K562 (cell line): ENCODE results near the gene SIGLEC6. TPM values are rescaled to one million over a fixed set of nuclear protein-coding genes. Genes with fewer than 3 reads are reported as not detected.

Source experiments
- ATAC-seq: fragments of 200-7000 bp; cut with Tn5 transposase; 3 replicates; pipeline ENCODE4 v1.9.1; 2020; ENCODE audit warnings: moderate library complexity
- BruUV-seq: library from RNA; stranded (reverse); fragments of 400-500 nt; replicated peaks from 2 replicates; lab custom pipeline; 2021; lab: Mats Ljungman, UMichigan
- CTCF ChIA-PET: fragments of 300-600 bp; formaldehyde crosslinking; extraction: SDS; loops from one replicate; lab custom pipeline; 2021; ENCODE audit warnings: low intra/inter-chr PET ratio; lab: Yijun Ruan, JAX
- POLR2A ChIA-PET: fragments of 300-600, 350-650 bp; sonication (Branson Sonifier 250); formaldehyde crosslinking; extraction: SDS; loops from one replicate; lab custom pipeline; 2021; ENCODE audit warnings: antibody characterized with exemption, inconsistent platforms; lab: Yijun Ruan, JAX
- DNase-seq, 4 experiments: peaks; one replicate each; pipeline versions ENCODE4 v3.0.0 to v3.0.0-alpha.2; 2011 to 2018; ENCODE audit warnings: low spot score in 3 of 4, mixed read lengths in 3 of 4; ENCODE audit errors: extremely low read depth in 1 of 4
- FAIRE-seq: peaks from 2 replicates; lab custom pipeline; 2011; peaks lifted over from hg19 to GRCh38; lab: Jason Lieb, UNC
- H2AFZ ChIP-seq: 2 replicates; pipeline ENCODE4 v1.6.0; 2011; ENCODE audit warnings: low read depth, low read length, control low read depth, inconsistent platforms
- H3K27ac ChIP-seq: fragments of 200-600 bp; 3 replicates; pipeline ENCODE4 v1.8.0; 2011; ENCODE audit warnings: low read depth, mild to moderate bottlenecking, control low read depth, inconsistent platforms, low read length, moderate library complexity, mixed read lengths; ENCODE audit errors: extremely low read depth
- H3K27me3 ChIP-seq, 2 experiments: fragments of 300-600 bp in 1 of 2; 2 replicates in 1 of 2; 3 replicates in 1 of 2; pipeline versions ENCODE4 v1.6.0 to v1.8.0; 2011; ENCODE audit warnings: inconsistent platforms in 2 of 2, low read length in 2 of 2, mild to moderate bottlenecking in 1 of 2, mixed read lengths in 1 of 2, moderate library complexity in 1 of 2; ENCODE audit not compliant: control insufficient read depth in 2 of 2, insufficient read depth in 2 of 2
- H3K36me3 ChIP-seq: fragments of 300-600 bp; 3 replicates; pipeline ENCODE4 v1.8.0; 2011; ENCODE audit warnings: mild to moderate bottlenecking, low read length, inconsistent platforms; ENCODE audit not compliant: control insufficient read depth, insufficient read depth
- H3K4me1 ChIP-seq, 2 experiments: fragments of 200-600 bp in 1 of 2; replicated peaks in 1 of 2; 2 replicates in 1 of 2; 3 replicates in 1 of 2; pipeline versions ENCODE4 v1.5.1 to v1.8.0; 2011; ENCODE audit warnings: inconsistent platforms in 2 of 2, low read length in 2 of 2, mild to moderate bottlenecking in 1 of 2, mixed read lengths in 1 of 2, moderate library complexity in 1 of 2; ENCODE audit not compliant: control insufficient read depth in 2 of 2, insufficient read depth in 2 of 2
- H3K4me2 ChIP-seq: 2 replicates; pipeline ENCODE4 v1.6.1; 2011; ENCODE audit warnings: low read length, control low read depth, inconsistent platforms, mixed read lengths; ENCODE audit not compliant: insufficient read depth
- H3K4me3 ChIP-seq: fragments of 200-600 bp; sonication (generic), shearing (Covaris generic); 2 replicates; pipeline ENCODE4 v1.5.1; 2016; ENCODE audit warnings: control low read depth, inconsistent platforms
- H3K79me2 ChIP-seq: fragments of 200-600 bp; 3 replicates; pipeline ENCODE4 v1.8.0; 2011; ENCODE audit warnings: low read length, inconsistent platforms; ENCODE audit not compliant: control insufficient read depth, insufficient read depth
- H3K9ac ChIP-seq, 2 experiments: 2 replicates each; pipeline versions ENCODE4 v1.6.0 to v1.6.1; 2011; ENCODE audit warnings: low read depth in 2 of 2, low read length in 2 of 2, control low read depth in 1 of 2, inconsistent platforms in 1 of 2, mild to moderate bottlenecking in 1 of 2, mixed read lengths in 1 of 2; ENCODE audit not compliant: insufficient read depth in 1 of 2
- H3K9me1 ChIP-seq: one replicate; pipeline ENCODE4 v1.6.0; 2011; ENCODE audit warnings: inconsistent platforms, mild to moderate bottlenecking, low read length, moderate library complexity; ENCODE audit not compliant: control insufficient read depth, insufficient read depth
- H3K9me3 ChIP-seq: replicated peaks from 2 replicates; pipeline ENCODE4 v1.5.1; 2011; ENCODE audit warnings: low read depth, low read length, inconsistent platforms; ENCODE audit not compliant: control insufficient read depth, insufficient read depth
- H4K20me1 ChIP-seq: replicated peaks from 2 replicates; pipeline ENCODE4 v1.6.1; 2011; ENCODE audit warnings: low read length, inconsistent platforms, mixed read lengths; ENCODE audit not compliant: control insufficient read depth, insufficient read depth
- ADNP ChIP-seq: fragments of 200-800 bp; sonication (Bioruptor generic); IDR thresholded peaks from 2 replicates; pipeline ENCODE4 v1.6.1; 2016; ENCODE audit warnings: missing genetic modification characterization, missing compliant biosample characterization
- ATF1 ChIP-seq, 2 experiments: fragments of 450-650 bp in 1 of 2; IDR thresholded peaks; 2 replicates each; pipeline ENCODE4 v1.6.1; 2016; ENCODE audit warnings: missing compliant biosample characterization in 1 of 2, missing genetic modification characterization in 1 of 2
- ETV5 ChIP-seq: sonication (generic); formaldehyde crosslinking; IDR thresholded peaks from 2 replicates; pipeline ENCODE4 v1.4.0; 2020; ENCODE audit warnings: low read depth, mild to moderate bottlenecking, missing genetic modification reagents
- GTF2E2 ChIP-seq: fragments of 200-800 bp; sonication (Bioruptor generic); IDR thresholded peaks from 2 replicates; pipeline ENCODE4 v1.6.1; 2016; ENCODE audit warnings: missing genetic modification characterization, missing compliant biosample characterization
- HDAC1 ChIP-seq, 2 experiments: fragments of 450-650 bp; IDR thresholded peaks; 2 replicates each; pipeline ENCODE4 v1.6.1; 2016 to 2017; ENCODE audit warnings: inconsistent platforms in 1 of 2, mild to moderate bottlenecking in 1 of 2, moderate library complexity in 1 of 2
- POLR3G ChIP-seq: IDR thresholded peaks from 2 replicates; pipeline ENCODE4 v1.6.1; 2011; ENCODE audit not compliant: insufficient read length, insufficient replicate concordance; ENCODE audit errors: extremely low read depth
- U2AF2 ChIP-seq: fragments of 200-400 bp; formaldehyde crosslinking; optimal IDR thresholded peaks from 2 replicates; pipeline ENCODE3; 2017; ENCODE audit warnings: low read depth, mild to moderate bottlenecking, low read length
- ZNF124 ChIP-seq: sonication (generic); formaldehyde crosslinking; IDR thresholded peaks from 2 replicates; pipeline ENCODE4 v1.8.1; 2022; ENCODE audit warnings: missing genetic modification reagents
- ZNF57 ChIP-seq: fragments of 450-650 bp; formaldehyde crosslinking; IDR thresholded peaks from 2 replicates; pipeline ENCODE4 v1.4.0; 2020; ENCODE audit warnings: mild to moderate bottlenecking, moderate library complexity
- ZNF780A ChIP-seq: fragments of 250-450 bp; sonication (Bioruptor Pico); IDR thresholded peaks from 2 replicates; pipeline ENCODE4 v1.5.0; 2021; ENCODE audit warnings: mild to moderate bottlenecking
- whole genome bisulfite sequencing: fragments of 100-300 bp; shearing (Covaris generic); methylation state at CpG from one replicate; pipeline ENCODE4 v1.1.6; 2016; ENCODE audit warnings: low coverage, mixed read lengths; ENCODE audit not compliant: insufficient coverage; ENCODE audit errors: missing lambda C conversion rate; 5-methylcytosine and 5-hydroxymethylcytosine counted together
- in situ Hi-C: fragments of 300-500 bp; cut with MboI; formaldehyde crosslinking; loops from 4 replicates; pipeline ENCODE4 v1.15.0; 2018; ENCODE audit warnings: inconsistent platforms, mixed read lengths
- intact Hi-C: fragments of 100-400 bp; cut with micrococcal nuclease; formaldehyde crosslinking; loops from 2 replicates; pipeline ENCODE4 v1.14.2; 2022
- polyA plus RNA-seq, 8 experiments: library from polyadenylated mRNA; depleted of rRNA in 4 of 8; stranded (reverse) in 5 of 8; unstranded in 3 of 8; fragments of >200 nt; fragmentation: Nextera tagmentation in 2 of 8; fragmentation: Illumina TruSeq in 1 of 8; extraction: Ambion mirVana in 2 of 8; extraction: Trizol in 1 of 8; gene quantifications; 2 replicates each; pipeline versions ENCODE4 v1.2.1 to v1.2.3, GENCODE V29; 2011 to 2014; ENCODE audit warnings: inconsistent platforms in 1 of 8, missing spikeins in 1 of 8
- total RNA-seq, 7 experiments: library from RNA; depleted of rRNA in 6 of 7; stranded (reverse); fragments of >200 nt in 6 of 7; fragmentation: Illumina TruSeq in 2 of 7; extraction: Trizol in 2 of 7; gene quantifications; 2 replicates each; pipeline versions ENCODE4 v1.2.1 to v1.2.3, GENCODE V29; 2011 to 2021; ENCODE audit warnings: low replicate concordance in 1 of 7
- TF ChIP-seq, protein P1 (sequence below): fragments of 450-650 bp; IDR thresholded peaks from 2 replicates; pipeline ENCODE4 v1.6.1; 2016; ENCODE audit warnings: mild to moderate bottlenecking, moderate library complexity

The SIGLEC6 gene
- total and polyA plus RNA-seq, 9 of the 15 experiments (the other 6 are each of a cell fraction or from before 2014, with no cell fraction given): 0.03 to 17.5 (median 0.71) TPM

DNA sequence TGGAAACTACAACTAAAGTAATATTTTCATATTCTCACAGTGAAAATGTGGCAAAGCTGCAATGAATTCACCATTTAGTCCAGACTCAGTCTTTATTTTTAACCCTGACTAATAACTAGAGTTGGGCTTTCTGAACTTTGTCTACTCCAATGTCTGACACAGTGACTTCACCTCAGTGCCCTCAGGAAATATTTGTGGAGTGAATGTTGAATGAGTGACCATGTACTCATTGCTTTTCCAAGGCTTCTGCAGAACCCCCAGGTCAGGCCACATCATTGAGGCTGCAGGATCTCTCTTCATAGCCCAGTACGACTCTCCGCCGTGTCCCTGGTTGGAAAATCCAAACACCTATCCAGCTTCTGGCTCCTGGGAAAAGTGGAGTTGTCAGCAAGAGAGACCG, 41.4 kb upstream of the SIGLEC6 start:
- Histone ChIP-seq H3K36me3 (peaks cover 50% of the 10 kb centered on the region), H3K27me3 (no peaks in the 10 kb centered on the region), H3K4me3 (peak overlapping the region; percentile 71), H3K4me1 (peaks cover 10 to 42% of the 10 kb centered on the region in 2 experiments), H2AFZ (no peak overlapping the region), H3K9me3 (no peaks in the 10 kb centered on the region), H3K9me1 (no peaks in the 10 kb centered on the region), H3K9ac (peak overlapping the region; percentile 47 to 66; a peak in 3 of 4 replicates), H3K79me2 (peaks cover 66% of the 10 kb centered on the region), H3K27ac (peak overlapping the region; percentile 76), H4K20me1 (no peaks in the 10 kb centered on the region), H3K4me2 (peak overlapping the region; percentile 97)
- no peak for DNase-seq
- in situ Hi-C loops (no loop called here), intact Hi-C loops (loop anchor here (2.0 kb wide), 2 partner anchors 26 to 64 kb away; no protein-coding TSS in a partner anchor)
- 72% methylated on average over 4 of the region's 4 CpGs for WGBS
- ATAC-seq: no peak
- no TSS peak for BruUV-seq
- CTCF ChIA-PET: interaction anchor here (1.2 kb wide), 1 partner anchor 100 kb away, joined by 4 read pairs; no protein-coding TSS in a partner anchor
- POLR2A ChIA-PET: interaction anchor here (0.9 to 1.4 kb wide), 3 partner anchors 19 to 25 kb away, joined by 5 to 7 read pairs (median 6); no protein-coding TSS in a partner anchor
- FAIRE-seq: no peak
- TF ChIP-seq ZNF780A (CRISPR knock-in tag): no peak
- no peak for TF ChIP-seq POLR3G
- TF ChIP-seq ADNP (tag): peak; percentile 62; the same call in 1 of the 2 replicates
- no peak for TF ChIP-seq ATF1 (CRISPR knock-in tag; IDR thresholded peaks at IDR 0.05)
- TF ChIP-seq ATF1 (tag; IDR thresholded peaks at IDR 0.05): 0 out of 2 replicates have a peak, but pooled peaks have one; percentile 1
- TF ChIP-seq GTF2E2: 0 out of 2 replicates have a peak, but pooled peaks have one; percentile 18
- no peak for TF ChIP-seq ZNF124 (CRISPR knock-in tag)
- TF ChIP-seq, protein P1, sequence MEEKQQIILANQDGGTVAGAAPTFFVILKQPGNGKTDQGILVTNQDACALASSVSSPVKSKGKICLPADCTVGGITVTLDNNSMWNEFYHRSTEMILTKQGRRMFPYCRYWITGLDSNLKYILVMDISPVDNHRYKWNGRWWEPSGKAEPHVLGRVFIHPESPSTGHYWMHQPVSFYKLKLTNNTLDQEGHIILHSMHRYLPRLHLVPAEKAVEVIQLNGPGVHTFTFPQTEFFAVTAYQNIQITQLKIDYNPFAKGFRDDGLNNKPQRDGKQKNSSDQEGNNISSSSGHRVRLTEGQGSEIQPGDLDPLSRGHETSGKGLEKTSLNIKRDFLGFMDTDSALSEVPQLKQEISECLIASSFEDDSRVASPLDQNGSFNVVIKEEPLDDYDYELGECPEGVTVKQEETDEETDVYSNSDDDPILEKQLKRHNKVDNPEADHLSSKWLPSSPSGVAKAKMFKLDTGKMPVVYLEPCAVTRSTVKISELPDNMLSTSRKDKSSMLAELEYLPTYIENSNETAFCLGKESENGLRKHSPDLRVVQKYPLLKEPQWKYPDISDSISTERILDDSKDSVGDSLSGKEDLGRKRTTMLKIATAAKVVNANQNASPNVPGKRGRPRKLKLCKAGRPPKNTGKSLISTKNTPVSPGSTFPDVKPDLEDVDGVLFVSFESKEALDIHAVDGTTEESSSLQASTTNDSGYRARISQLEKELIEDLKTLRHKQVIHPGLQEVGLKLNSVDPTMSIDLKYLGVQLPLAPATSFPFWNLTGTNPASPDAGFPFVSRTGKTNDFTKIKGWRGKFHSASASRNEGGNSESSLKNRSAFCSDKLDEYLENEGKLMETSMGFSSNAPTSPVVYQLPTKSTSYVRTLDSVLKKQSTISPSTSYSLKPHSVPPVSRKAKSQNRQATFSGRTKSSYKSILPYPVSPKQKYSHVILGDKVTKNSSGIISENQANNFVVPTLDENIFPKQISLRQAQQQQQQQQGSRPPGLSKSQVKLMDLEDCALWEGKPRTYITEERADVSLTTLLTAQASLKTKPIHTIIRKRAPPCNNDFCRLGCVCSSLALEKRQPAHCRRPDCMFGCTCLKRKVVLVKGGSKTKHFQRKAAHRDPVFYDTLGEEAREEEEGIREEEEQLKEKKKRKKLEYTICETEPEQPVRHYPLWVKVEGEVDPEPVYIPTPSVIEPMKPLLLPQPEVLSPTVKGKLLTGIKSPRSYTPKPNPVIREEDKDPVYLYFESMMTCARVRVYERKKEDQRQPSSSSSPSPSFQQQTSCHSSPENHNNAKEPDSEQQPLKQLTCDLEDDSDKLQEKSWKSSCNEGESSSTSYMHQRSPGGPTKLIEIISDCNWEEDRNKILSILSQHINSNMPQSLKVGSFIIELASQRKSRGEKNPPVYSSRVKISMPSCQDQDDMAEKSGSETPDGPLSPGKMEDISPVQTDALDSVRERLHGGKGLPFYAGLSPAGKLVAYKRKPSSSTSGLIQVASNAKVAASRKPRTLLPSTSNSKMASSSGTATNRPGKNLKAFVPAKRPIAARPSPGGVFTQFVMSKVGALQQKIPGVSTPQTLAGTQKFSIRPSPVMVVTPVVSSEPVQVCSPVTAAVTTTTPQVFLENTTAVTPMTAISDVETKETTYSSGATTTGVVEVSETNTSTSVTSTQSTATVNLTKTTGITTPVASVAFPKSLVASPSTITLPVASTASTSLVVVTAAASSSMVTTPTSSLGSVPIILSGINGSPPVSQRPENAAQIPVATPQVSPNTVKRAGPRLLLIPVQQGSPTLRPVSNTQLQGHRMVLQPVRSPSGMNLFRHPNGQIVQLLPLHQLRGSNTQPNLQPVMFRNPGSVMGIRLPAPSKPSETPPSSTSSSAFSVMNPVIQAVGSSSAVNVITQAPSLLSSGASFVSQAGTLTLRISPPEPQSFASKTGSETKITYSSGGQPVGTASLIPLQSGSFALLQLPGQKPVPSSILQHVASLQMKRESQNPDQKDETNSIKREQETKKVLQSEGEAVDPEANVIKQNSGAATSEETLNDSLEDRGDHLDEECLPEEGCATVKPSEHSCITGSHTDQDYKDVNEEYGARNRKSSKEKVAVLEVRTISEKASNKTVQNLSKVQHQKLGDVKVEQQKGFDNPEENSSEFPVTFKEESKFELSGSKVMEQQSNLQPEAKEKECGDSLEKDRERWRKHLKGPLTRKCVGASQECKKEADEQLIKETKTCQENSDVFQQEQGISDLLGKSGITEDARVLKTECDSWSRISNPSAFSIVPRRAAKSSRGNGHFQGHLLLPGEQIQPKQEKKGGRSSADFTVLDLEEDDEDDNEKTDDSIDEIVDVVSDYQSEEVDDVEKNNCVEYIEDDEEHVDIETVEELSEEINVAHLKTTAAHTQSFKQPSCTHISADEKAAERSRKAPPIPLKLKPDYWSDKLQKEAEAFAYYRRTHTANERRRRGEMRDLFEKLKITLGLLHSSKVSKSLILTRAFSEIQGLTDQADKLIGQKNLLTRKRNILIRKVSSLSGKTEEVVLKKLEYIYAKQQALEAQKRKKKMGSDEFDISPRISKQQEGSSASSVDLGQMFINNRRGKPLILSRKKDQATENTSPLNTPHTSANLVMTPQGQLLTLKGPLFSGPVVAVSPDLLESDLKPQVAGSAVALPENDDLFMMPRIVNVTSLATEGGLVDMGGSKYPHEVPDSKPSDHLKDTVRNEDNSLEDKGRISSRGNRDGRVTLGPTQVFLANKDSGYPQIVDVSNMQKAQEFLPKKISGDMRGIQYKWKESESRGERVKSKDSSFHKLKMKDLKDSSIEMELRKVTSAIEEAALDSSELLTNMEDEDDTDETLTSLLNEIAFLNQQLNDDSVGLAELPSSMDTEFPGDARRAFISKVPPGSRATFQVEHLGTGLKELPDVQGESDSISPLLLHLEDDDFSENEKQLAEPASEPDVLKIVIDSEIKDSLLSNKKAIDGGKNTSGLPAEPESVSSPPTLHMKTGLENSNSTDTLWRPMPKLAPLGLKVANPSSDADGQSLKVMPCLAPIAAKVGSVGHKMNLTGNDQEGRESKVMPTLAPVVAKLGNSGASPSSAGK: no peak
- no peak for TF ChIP-seq U2AF2
- TF ChIP-seq ZNF57 (CRISPR knock-in tag): no peak
- no peak for TF ChIP-seq HDAC1 (IDR thresholded peaks at IDR 0.05)
- no peak for TF ChIP-seq ETV5 (CRISPR knock-in tag)
